Measurements from ENCODE around the gene SLC6A17. TPM values are rescaled to one million over a fixed set of nuclear protein-coding genes. Genes with fewer than 3 reads are reported as not detected.

SLC6A17 gene
- total RNA-seq, 1 donor from 2014 or later: 0.45 TPM

DNA sequence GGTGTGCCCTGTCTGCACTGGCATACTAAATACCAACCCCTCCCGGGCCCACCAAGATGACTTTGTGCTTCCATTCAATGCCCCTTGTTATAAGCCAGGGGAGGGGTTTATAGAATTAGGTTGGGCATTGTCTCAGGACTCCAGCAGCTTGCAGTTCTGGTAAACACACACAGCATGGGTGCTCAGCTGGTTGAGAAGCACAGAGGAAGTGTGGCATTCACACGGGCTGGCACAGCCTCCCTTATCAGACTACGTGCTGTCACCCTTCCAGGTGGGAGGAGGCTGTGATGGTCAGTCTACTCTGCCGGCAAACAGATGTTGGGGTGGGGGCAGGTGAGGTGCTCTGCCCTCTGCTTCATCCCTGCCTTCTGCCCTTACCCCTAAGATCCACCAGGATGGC is 15.0 kb upstream of the SLC6A17 start:
- no peak for DNase-seq (ENCODE audit: low read depth)

DNA sequence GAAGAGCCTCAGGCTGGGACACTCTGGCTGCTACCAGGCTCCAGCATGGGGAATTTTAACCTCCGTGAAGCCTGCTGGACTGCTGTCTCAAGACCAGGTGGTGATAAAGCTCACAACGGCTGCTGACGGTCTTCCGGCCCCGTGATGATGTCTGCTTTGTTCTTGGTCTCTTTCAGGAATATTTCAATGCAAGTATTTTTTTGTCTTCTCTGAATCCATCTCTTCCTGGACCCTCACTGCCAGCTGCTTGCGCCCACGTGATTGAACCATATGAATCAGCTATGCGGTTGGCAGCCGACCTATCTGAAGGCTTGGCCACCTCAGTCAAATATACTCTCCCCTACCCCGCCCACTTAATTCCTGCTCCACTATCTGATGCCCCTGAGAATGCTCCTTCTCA is 14.6 kb upstream of the SLC6A17 start:
- no peak for DNase-seq (ENCODE audit: low read depth)

DNA sequence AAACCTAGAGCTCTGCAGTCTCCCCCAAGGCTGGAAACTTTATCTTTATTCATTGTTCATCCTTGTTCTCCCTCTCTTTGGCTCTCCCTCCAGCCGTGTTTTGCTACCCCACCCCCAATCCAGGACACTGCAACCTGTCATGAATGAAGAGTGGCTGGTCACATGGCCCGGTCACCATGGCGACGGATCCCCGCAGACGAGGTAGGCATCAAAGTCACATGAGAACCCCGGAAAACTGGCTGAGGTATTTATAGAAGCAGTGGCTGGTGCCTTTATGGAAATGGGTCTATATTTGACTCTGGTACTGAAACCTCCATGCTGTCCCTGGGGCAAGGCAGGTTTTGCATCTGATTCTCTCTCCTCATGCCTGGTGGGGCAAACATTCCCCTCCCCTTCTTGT is 13.4 kb upstream of the SLC6A17 start:
- DNase-seq (ENCODE audit: low read depth): no peak

DNA sequence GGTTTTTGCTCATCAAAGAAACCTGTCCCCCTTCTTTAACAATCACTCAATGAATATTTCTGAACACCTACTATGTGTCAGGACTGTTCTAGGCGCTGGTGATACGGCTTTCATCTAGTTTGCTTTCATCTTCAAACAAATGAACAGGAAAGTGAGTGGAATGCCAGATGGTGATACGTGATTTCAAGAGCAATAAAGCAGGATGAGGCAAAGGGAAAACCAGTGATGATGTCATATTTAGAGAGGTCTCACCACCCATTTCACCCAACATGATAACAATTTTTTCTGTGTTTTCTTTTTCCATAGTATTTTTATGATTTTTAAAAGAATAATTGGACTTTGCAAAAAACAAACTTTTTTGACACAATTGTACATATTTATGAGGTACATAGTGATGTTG is 11.3 kb upstream of the SLC6A17 start:
- DNase-seq (ENCODE audit: low read depth): no peak

DNA sequence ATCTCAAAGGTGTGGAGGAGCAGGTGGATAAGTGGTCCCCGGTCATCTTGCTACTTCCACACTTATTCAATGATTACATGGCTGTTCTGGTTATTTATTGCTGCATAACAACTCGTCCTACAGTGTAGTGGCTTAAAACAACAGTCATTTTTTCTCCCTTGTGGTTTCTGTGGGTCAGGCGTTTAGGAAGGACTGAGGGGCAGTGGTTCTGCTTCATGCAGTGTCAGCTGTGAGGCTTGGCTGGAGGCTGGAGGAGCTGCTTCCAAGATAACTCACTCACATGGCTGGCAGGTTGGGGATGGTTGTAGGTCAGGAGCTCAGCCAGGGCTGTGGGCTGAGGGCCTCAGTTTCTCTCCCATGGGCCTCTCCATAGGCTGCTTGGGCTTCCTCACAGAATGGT is 5.9 kb upstream of the SLC6A17 start:
- DNase-seq (ENCODE audit: low read depth): no peak

DNA sequence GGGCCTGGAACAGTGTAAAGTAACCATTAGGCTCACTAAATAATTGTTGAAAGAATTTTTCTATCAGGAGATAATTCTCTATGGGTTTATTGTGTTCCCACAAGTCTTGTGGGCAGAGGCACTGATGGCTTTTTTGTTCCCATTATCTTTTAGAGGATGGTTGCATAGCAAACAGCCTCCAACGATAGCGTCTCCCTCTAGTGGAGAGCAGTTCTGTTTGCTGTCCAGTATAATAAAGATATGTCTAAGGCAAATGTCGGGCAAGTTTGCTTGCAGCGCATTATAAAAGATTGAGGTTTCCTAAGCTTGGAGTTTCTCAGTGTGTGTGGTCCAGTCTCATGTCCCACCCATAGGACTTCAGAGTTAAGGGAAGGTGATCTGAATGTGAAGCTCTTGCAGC is 1.3 kb upstream of the SLC6A17 start:
- DNase-seq (ENCODE audit: low read depth): no peak

DNA sequence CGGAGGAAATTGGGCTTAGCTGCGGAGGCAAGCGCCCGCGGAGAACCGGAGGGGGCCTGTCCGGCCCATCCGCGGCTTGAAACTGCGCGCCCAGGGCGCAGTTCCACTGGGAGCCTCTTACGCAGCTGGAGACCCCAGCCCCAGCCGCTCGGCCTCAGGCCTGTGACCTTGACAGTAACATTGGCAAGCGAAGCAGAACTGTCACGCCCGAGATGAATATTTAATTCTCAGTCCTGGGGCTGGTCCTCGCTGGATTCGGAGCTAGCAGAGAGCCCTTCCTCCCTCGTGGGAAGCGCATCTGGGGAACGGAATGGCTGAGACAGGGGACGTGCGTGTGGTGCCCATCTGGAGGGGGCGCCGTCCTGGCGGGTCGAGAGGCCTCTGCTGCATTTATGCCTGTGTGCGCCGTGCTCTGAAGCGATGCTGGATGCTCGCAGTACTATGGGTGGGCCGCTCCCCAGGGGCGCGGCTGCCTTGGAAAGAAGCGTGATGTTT is 928 bp downstream of the SLC6A17 start:
- DNase-seq (ENCODE audit: low read depth): no peak

DNA sequence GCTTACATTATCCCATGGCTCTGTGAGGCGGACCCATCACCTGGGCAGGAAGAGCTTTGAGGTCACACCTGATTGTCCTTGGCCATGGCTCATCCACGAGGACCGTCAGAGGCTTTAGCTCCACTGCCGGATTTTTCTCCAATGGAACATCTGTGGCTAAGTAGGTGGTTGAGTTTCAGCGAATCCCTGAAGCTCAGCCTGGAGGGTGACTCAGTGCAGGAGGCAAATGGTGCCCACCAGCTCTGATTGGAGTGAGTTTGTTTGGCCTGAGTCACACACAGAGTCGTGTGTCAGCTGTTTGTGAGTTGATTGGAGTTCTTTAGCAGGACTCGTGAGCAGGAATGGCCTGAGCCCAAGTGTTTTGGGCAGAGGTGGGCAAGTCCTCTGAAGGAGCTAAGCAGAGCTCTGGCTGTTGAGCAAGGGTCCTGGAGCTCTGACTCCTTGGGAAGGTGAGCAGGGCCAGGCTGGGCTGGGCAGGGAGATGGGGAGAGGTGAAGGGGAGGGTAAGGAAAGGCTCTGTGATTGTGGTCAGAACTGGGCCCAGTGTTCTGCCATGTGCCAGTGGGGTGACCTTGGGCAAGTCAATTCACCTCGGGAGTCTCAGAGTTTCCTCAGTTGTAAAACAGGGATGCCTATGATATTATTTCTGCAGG is 2.0 kb downstream of the SLC6A17 start:
- DNase-seq (ENCODE audit: low read depth): peak; percentile 26

DNA sequence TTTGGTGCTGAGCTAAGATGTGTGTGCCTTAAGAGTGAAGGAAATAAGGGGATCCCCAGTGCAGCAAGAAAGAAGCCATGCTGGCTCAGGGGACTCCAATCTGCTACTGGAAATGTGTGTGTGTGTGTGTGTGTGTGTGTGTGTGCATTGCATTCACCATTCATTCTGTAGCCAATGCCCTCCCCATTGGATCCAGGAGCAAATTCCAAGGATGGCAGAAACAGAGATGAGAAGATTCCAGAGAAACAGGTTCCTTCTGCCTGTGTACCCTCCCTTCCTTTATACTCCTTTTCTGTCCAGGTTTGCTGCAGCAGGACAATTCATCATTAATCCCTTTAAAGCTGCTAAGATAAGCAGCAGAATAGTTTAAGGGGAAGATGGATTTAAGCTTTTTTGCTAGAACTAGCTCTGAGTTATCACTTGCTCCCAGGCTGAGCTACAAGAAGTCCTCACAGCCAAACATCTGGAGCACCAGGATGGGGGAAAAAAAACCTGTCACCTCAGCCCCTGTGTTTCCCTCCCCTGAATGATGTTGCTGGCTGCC is 3.2 kb downstream of the SLC6A17 start:
- no peak for DNase-seq (ENCODE audit: low read depth)

DNA sequence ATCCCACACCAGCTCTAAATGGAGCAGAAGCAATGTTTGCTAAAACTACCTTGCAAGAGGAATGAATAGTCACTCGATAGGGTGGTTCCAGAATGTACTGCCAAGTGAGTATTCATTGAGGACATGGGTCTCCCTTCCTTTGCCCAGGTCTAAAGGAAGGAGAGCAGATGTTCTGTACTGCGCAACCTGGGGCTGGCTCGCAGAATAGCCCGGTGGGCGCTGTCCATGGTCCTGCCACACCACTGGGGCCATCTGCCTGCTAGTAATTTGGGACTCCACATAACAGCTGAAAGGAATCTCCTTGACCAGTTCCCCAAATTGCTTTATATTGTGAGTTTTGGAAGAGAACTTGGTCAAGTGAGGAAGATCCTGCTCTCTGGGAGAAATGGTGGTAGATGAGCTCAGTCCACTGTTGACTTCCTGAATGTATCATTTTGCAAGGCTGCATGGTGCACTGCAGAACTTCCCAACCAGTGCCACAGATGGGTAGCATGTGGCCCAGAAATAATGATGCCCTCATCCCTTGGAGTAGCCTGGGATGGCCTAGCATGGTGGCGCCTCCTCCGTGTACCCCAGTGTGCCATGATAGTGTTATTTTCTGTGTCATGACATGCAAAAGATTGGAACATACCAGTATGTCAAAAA is 5.7 kb downstream of the SLC6A17 start:
- DNase-seq (ENCODE audit: low read depth): peak; percentile 31

DNA sequence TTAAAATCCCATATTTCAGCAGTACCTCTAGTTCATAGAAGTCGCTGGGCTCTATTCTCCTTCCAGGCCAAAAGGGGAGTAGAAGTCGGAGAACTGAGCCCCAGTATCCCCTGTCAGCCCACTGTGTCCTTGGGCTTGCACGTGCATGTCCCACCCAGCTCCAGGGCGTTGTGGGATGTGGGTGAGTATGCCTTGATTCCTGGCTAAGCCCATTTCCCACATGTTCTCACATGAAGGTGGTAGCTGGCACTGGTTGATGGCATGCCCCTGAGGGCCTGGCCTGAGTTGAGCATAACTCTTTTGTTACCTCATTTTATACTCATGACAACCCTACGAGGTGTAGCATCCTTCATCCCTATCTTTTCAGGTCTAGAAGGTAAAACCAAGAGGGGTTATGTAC is 8.0 kb downstream of the SLC6A17 start:
- DNase-seq (ENCODE audit: low read depth): no peak

DNA sequence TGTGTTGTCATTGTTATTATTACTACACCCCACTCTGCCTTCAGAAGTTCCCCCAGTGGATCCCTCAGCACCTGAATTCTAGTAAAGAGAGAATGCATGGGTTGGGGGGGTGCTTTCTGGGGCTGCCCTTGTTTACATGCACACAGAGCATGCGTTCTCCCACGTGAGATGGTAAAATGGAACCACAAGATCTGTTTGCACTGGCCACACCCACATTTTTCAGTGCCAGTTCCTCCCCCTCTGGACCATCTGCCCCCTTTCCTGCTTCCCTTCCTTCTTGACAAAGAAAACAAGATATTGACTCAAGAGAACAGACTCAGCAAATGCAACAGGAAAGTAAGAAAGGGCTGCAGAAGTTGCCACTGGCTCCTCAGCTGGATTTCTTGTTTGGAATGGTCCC is 8.9 kb downstream of the SLC6A17 start:
- no peak for DNase-seq (ENCODE audit: low read depth)

DNA sequence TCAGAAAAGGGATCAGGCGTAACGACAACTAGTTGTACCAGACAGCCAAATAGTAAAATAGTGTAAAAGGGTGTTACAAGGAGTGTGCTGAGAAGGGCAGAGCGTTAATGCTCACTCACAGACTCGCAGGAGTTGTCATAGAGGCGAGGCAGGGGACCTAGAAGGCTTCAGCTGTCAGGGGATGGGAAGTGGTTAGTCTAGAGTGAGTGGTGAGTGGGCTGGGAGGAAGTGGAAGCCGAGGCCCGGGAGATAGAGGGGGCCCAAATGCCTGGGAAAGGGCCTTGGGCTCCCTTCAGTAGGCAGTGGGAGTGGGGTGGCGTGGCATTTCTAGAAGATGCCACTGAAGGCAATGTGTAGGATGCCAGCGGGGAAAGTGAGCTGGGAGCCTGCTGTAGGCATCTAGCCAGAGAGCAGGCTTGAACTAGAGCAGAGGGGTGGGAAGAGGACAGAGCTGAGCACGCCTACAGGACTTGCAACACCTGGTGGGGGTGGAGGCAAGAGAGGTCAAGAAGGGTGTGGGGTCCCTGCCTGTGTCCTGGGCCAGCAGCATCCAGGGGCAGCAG is 10.3 kb downstream of the SLC6A17 start:
- no peak for DNase-seq (ENCODE audit: low read depth)

DNA sequence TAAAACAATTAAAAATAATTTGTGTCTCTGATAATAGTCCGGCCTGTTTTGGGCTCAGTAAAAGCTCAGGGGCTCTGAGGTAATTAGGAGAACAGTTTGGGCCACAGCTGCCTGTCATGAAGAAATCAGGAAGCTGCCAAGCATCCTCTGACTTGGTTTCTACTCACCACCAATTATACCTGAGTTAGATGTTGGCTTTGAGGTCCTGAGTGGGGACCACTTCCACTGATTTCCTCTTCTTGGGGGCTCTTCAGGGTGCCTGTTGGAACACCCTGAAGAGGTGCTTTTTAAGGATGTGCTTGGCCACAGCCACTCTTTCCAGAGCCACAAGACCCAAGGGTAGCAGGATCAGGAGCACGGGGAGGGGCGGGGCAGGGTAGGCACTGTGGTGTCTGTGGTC is 10.9 kb downstream of the SLC6A17 start:
- no peak for DNase-seq (ENCODE audit: low read depth)

DNA sequence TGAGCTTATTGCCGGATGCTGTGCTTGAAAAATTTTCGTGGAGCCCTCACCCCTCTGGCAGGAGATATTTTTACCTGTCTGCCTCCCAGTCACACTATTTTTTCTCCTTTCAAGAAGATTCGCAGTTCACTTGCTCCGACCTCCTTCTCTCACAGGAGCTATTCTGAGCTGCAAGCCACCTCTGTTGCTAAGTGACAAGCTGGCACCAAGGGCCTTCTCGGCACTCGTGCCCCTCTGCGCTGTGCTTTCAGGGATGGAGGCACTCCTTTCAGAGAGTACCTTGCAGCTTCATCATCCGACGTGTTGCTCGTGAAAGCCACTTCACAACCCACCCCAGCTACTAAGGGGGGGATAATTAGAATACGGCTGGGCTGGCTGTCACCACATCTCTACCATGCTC is 11.6 kb downstream of the SLC6A17 start:
- no peak for DNase-seq (ENCODE audit: low read depth)

DNA sequence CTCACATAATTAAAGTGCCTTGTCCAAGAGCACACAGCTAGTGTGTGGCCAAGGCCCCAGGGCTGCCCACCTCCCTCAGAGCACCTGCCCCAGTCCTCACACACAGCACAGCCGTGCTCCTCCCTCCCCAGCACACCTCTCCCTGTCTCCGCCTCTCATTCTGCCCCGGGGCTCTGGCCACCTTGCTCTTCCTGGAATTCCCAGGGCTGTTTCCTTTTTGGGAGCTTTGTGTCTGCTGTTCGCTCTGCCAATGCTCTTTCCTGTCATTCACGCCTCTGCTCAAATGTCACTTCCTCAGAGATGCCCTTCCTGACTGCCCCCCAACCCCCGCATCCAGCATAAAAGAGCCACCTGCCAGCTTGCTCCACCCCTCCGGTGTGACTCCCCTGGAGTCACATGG is 13.3 kb downstream of the SLC6A17 start:
- DNase-seq (ENCODE audit: low read depth): no peak

DNA sequence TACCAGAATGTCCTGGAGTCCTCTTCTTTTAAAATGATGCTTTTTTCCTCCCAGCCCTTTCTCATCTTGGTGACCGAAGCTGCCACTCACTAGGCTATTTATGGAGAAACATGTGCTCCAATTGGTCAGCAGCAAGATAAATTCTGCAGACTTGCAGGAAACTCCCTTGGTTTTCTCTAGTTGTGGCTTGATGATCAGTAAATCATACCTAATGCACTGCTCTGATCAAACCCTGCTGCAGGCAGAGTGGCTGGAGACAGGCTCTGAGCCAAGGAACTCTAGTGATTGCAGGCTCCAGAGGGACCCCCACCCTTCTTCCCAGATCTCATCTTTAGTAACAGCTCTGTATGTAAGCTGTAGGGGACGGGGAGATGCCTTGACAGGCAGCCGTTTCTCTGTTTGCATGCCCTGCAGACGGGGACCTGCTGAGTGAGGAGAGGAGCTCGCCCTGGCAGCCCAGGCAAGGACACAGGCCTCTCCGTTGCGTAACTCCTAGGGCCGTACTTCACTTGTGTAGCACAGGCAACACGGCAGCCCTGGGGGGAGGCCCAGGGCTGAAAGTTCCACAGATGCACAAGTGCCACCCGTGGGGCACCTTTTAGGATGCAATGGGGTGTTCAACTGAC is 14.5 kb downstream of the SLC6A17 start:
- DNase-seq (ENCODE audit: low read depth): no peak

DNA sequence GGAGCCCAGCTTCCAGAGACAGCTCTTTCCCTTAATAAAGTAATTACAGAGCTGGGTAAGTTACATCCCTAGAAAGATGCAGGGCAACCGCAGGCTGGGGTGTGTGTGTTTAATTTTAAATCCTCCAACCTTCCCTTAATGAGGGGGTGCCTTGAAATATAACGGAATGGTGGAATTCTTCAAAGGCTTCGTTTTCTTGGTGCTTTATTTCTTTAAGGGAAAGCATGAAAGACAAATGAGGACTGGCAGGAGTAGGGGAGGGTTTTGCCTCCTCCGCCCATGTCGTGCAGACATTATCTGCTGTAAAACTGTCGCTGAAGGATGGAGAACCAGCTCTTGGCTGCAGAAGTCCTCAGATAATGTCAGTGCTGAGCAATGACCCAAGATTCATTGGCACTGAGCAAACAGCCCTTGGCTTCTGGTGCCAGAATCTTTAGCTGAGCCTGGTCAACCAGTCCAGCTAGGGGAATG is 15.5 kb downstream of the SLC6A17 start:
- DNase-seq (ENCODE audit: low read depth): no peak

DNA sequence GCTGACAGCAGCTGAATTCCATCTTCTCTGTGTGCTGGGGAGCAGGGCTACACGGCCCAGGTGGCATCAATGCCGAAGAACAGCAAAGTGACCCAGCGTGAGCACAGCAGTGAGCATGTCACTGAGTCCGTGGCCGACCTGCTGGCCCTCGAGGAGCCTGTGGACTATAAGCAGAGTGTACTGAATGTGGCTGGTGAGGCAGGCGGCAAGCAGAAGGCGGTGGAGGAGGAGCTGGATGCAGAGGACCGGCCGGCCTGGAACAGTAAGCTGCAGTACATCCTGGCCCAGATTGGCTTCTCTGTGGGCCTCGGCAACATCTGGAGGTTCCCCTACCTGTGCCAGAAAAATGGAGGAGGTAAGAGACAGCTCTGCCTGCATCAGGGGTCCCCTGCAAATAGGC is 16.6 kb downstream of the SLC6A17 start:
- DNase-seq (ENCODE audit: low read depth): no peak

DNA sequence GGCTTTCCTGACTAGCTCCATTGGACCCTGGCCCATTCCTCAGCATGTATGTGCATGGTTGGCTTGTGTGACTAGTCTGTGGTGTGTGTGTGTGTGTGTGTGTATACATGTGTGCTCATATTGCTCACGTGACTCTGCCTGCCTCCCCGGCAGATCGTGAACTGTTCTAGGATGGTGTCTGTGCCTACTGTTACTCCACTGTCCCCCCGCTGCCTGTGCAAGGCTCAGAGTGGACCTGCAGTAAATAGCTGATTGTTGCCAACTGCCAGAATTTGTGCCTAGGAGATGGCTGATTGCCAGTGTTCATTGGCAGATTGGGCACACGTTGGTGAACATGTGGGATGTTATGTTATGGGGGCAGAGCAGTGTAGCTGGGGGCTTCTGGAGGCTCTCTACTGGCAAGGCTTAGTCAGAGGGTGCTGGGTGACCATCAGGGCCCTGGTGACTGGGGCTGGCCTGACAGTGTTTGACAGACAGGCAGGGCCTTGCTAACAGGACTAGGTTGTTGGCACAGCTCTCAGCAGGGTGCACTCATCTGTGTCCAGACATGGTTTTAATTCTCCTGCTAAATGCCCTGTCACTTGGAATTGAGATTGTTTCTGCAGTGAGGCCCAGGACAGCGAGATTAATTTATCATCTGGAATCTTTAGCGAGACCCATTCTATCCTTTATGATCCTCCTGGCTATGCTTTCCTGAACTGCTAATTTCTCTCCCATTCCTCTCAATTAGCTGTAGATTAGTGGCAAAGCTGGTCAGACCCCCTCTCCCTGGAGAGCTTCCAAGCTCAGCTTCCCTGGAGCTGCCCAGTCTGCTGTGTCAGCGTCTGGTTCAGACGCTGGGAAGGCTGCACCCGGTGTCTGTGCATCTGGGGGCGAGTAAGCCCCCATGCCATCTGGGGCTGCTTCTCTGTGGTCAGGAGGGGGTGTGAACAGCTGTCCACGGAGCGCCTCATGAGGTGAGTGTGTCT is 20.8 kb downstream of the SLC6A17 start:
- peak; percentile 36 for DNase-seq (ENCODE audit: low read depth)

DNA sequence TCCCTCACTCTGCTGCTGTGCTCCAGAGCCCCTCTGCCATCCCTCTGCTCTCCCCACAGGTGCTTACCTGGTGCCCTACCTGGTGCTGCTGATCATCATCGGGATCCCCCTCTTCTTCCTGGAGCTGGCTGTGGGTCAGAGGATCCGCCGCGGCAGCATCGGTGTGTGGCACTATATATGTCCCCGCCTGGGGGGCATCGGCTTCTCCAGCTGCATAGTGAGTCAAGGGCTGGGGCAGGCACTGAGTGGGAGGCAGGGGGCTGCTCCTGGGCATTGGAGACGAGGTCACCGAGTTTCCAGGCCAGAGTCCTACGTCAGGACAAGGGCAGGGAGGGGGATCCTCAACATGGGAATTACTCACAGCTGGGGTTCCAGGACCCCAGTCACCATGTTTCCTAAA is 21.7 kb downstream of the SLC6A17 start:
- no peak for DNase-seq (ENCODE audit: low read depth)
